HG03432 (cell line): ENCODE measurements around the gene AP3M1.

Source experiments
- ATAC-seq: cut with Tn5 transposase; IDR thresholded peaks from one replicate; pipeline ENCODE4 v1.9.1; 2021; ENCODE audit warnings: mild to moderate bottlenecking, moderate library complexity; ENCODE audit not compliant: unreplicated experiment

AP3M1 gene

DNA sequence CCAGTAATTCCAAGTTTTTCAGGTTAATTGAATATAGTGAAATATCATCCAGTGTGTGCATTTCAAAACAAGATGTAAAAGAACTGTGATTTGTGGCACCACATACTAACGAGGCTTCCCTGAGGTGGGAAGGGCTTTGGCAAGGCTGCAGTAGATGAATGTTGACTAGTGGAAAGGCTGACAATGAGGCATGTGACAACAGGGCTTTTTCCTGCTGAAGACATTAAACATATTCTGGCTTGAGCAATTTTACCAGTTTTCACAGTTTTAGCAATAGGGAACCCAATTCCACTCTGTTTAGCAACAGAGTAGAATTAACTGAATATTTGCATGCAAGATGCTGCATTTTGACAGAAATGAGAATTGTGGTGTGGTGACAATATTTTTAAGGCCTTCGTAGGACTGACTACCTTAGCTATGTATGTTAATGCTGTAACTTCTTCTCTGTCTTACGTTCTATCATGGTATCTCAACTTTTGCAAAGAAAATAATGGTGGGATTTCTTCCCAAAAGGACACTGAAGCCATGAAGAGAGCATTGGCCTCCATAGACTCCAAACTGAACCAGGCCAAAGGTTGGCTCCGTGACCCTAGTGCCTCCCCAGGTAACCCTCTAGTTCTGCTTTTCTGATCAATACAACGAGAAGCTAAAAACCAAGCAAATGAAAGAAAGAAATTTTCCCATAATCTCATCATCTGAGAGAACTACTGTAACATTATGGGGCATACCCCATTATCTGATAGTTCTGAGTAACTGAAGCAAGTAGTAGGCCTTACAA is 68.5 kb downstream of the AP3M1 start:
- no peak for ATAC-seq

DNA sequence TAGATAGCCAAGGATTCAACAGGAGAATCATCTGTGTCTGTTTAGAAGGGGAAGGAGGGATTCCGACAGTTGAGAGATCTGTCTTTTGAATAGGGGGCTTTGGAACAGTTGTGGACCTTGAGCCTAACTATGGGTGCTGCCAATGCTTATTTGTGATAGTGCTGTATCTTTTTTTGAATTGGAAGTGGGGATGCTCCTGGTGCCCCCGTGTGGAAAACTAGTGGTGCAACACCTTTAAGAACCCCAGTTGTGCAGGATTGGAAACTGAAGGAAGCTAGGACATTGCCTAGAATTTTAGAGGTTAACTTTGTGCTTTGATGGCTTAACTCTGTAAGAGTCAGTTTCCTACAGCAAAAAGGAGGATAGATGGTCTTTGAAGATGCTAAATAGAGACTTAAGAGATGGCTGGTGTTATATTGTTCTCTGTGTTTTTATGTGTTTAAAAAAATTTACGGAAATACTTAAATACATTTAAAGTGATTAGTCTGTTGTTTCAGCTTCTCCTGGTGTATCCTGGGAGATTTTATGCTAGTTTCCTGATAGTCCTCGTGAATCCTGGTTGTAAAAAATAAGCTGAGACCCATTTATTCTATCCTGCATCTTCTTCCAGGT is 69.3 kb downstream of the AP3M1 start:
- ATAC-seq: no peak

DNA sequence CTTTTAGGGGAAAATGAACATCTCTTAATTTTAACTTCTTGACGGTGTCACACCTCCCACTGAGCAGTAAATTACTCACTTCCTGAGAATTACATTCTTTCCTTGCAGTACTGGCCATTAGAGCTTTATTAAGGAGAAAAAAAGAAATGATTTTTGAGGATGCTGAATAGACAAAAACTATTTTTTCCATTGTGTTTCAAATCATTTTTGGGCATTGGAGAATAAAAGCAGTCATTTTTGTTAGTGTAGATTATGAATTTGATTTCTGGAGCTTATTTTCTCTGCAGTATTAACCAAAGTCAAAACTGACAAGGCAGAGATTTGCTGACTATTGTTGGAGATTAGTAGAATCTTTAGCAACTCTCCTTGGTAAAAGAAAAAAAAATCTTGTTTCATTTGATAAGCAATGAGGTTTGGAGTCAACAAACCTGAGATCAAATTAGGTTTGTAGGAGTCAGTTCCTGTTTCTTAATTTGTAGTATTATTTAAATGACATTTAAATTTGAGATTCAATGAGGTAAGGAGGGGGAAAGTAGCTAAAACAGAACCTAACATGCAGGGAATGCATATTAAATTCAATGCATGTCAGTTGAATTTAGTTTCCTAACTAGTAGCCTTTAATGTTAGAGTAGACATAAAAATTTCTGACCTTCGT is 70.6 kb downstream of the AP3M1 start:
- no peak for ATAC-seq

DNA sequence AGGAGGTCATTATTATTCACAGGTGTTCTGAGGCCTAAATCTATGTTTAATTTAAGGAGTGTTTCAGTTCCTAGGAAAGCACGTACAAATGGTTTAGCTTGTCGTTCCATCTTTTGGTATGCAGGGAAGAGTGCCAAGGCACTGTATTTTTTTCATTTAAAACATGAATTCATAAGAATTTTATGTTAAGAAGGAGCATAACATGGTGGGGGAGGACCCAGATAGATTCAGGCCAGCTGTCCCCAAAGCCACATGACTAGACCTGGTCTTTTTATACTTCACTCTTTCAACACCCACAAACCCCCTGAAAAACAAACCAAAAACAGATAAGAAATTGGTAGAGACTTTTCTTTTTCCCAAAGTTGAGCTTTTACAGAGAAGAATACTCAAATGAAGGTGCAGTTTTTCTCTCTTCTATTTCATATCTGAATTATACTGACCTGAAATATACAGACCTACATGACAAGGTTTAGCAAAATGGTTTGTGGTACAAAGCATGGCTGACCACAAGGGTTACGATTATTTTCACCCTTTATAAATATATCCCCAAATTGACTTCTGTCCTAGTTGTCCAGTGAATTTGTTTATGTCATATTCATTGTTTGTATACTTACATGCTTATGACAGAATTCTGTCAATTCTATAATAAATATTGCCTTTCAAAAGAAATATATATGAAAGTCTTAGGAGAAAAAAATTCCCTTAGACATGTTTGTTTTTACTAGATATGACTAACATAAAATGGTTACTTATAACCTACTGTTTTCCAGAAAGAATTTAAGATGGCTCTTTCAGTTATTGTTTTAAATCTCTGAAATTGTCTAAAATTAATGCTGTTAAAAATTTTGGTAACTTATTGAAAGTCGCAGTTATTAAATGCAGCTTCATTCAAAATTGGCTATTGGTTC is 71.3 kb downstream of the AP3M1 start:
- ATAC-seq: no peak

DNA sequence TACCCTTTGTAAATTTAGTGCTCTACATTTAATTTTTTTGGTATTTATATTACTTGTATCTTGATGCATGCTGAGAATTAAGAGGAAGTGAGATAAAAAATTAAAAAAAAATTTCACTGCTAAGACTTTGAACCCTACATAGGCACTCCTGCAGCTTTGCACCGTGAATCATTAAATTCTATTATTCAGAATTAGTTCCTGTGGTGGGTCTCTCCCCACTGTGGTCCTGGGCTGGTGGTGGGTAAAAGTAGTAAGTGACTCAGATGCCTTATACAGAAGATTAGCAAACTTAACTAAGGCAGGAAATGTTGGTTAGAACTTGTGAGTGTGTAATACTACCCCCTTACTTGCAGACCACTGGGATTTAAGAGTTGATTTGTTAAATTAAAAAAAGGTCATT is 72.6 kb downstream of the AP3M1 start:
- ATAC-seq: peak; percentile 64

DNA sequence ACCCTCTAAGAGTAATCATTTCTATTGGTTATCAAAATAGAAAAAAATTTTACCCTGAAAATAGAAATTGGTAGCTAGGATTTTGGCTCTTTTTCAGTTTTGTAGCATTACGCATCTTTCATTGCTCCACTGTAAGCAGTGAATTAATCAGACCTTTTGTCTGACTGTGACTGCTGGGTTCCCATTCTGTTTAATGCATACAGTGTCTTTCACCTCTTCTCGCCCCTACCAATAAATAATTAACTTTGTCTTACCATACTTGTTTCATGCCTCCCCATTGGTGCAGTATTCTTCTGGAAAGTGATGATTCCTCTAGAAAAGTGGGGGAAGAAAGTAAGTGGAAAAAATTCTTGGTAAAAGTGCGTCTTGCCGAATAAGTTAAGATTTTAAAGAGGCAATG is 73.2 kb downstream of the AP3M1 start:
- no peak for ATAC-seq

DNA sequence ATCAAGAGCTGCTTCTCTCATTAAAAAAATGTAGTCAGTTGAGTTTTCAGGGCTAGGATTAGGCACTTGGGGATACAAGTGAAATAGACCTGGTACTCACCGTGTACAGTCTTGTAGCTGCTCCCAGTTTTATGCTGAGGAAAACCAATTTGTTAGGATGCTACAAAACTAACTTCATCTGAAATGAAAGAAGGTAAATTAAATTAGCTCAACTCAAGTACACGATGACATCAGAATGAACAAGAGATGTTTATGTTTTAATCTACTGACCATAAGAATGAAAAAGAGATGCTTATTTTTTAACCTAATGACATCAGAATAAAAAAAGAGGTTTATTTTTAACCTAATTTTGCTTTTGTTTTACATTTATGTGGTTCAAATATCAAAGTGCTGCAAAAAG is 73.7 kb downstream of the AP3M1 start:
- ATAC-seq: no peak

DNA sequence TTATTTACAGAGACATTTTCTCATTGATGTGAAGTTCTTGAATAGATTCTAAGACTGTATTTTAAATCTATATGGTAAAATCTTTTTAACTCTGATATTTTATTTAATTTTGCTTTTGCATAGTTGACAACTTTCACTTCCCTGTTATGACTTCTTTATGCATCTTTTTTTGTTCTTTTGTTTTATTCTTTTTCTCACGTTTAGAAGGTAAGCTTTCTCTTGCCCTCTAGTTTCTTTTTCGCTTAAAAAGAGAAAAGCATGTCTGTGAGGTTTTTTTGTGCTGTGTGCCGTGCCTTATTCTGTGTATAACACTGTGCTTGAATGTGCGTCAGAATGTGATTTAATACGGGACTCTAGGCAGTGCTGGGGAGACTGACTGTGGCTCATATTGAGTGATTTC is 74.7 kb downstream of the AP3M1 start:
- no peak for ATAC-seq

DNA sequence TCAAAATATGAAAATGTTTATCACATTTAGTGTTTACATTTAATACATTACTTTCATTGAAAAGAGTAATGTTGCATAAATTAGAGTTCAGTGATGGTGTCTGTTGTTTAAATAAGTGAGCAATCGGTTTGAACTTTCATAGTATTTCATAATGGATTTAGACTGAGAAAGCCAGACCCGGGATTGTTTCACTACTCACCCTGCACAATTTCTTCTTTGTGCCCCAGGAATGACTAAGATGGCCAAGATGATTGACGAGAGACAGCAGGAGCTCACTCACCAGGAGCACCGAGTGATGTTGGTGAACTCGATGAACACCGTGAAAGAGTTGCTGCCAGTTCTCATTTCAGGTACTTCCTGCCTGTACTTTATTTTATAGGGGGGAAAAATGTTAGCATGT is 78.1 kb downstream of the AP3M1 start:
- ATAC-seq: no peak

DNA sequence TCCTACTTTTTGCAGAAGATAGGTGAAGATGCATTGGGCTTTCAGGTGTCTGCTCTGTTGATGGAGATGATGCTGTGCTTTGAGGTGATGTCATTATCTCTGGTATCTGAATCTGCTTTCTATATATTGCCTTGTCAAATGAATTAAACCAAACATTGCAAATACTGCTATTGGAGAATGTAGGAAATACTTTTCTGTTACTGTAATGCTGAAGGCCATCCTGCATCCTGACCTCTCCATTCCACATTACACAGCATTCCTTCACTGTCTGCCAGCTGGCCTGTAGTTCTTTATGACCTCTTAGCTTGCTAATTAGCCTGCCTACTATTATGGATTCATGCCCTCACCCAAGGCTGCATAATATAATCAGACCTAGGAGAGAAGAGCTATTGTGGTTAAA is 79.5 kb downstream of the AP3M1 start:
- ATAC-seq: no peak
